Mesenteric fat pad (tissue), 1 donor: ENCODE measurements around the gene CEACAM6. TPM values are rescaled to one million over a fixed set of nuclear protein-coding genes. Genes with fewer than 3 reads are reported as not detected.

ENCODE experiments used
- total RNA-seq: library from RNA; stranded (reverse); fragmentation: NEBNext Ultra II Directional; extraction: Animal tissue kit (Norgen Biotek cat#: 25700); gene quantifications from one replicate; pipeline ENCODE4 v1.2.1, GENCODE V29; 2021
- donor health status: DM: yes; HTN: yes; CAD: no.

Gene CEACAM6
- total RNA-seq, 1 donor from 2014 or later = 0.22 TPM

Other genes with a start within 250 kb of the CEACAM6 start
- 2.1 TPM for gene CEACAM21, start 179.4 kb upstream of the CEACAM6 start, total RNA-seq
- 6.0 TPM for gene CEACAM4, start 128.5 kb upstream of the CEACAM6 start, total RNA-seq
- not detected for gene CEACAM7, start 67.3 kb upstream of the CEACAM6 start, total RNA-seq
- gene CEACAM5, start 46.9 kb upstream of the CEACAM6 start, total RNA-seq = 0.35 TPM
- gene CEACAM3, start 41.1 kb downstream of the CEACAM6 start, total RNA-seq = 1.6 TPM
- not detected for gene LYPD4, start 89.2 kb downstream of the CEACAM6 start, total RNA-seq
- not detected for gene DMRTC2, start 89.5 kb downstream of the CEACAM6 start, total RNA-seq
- 1,067 TPM for gene RPS19, start 104.7 kb downstream of the CEACAM6 start, total RNA-seq
- 0.61 TPM for gene CD79A, start 121.7 kb downstream of the CEACAM6 start, total RNA-seq
- 123 TPM for gene ARHGEF1, start 127.7 kb downstream of the CEACAM6 start, total RNA-seq
- gene ERFL, start 172.9 kb downstream of the CEACAM6 start, total RNA-seq = 0.19 TPM
- gene RABAC1, start 203.8 kb downstream of the CEACAM6 start, total RNA-seq = 145 TPM
- not detected for gene ATP1A3, start 238.7 kb downstream of the CEACAM6 start, total RNA-seq